Measurements from ENCODE around the gene E2F2. TPM values are rescaled to one million over a fixed set of nuclear protein-coding genes. Genes with fewer than 3 reads are reported as not detected.

Gene E2F2
- total and polyA plus RNA-seq, 2 of the 13 experiments (the other 11 are each of a cell fraction or from before 2014, with no cell fraction given): 0.65 to 6.6 TPM

- peak; percentile 98 for TF ChIP-seq PHF21A (CRISPR knock-in tag; IDR thresholded peaks at IDR 0.05)
- peak; percentile 62; the same call in 1 of the 2 replicates for TF ChIP-seq ZNF292 (CRISPR knock-in tag; IDR thresholded peaks at IDR 0.05; ENCODE audit: borderline replicate concordance, low read depth)
- TF ChIP-seq PHF8 (CRISPR knock-in tag; IDR thresholded peaks at IDR 0.05): peak; percentile 34; the same call in 1 of the 2 replicates
- TF ChIP-seq TFE3 (CRISPR knock-in tag; IDR thresholded peaks at IDR 0.05): peak; percentile 95
- TF ChIP-seq CERS6 (CRISPR knock-in tag; IDR thresholded peaks at IDR 0.05): no peak
- peak; percentile 60 for TF ChIP-seq NFYC (CRISPR knock-in tag; IDR thresholded peaks at IDR 0.05)
- TF ChIP-seq MTF2 (CRISPR knock-in tag; IDR thresholded peaks at IDR 0.05; ENCODE audit: borderline replicate concordance): no peak
- no peak for TF ChIP-seq ZNF367 (CRISPR knock-in tag; IDR thresholded peaks at IDR 0.05; ENCODE audit: borderline replicate concordance)
- no peak for TF ChIP-seq ZNF263 (CRISPR knock-in tag; IDR thresholded peaks at IDR 0.05)
- no peak; the same call in 1 of the 2 replicates for TF ChIP-seq CTCF (CRISPR knock-in tag; IDR thresholded peaks at IDR 0.05)
- peak; percentile 85; the same call in 1 of the 2 replicates for TF ChIP-seq SKIL (CRISPR knock-in tag; IDR thresholded peaks at IDR 0.05; ENCODE audit: borderline replicate concordance)
- peak; percentile 79 for TF ChIP-seq PITX1 (CRISPR knock-in tag; IDR thresholded peaks at IDR 0.05)
- TF ChIP-seq ZNF160 (CRISPR knock-in tag; IDR thresholded peaks at IDR 0.05): no peak
- TF ChIP-seq RORA (CRISPR knock-in tag; IDR thresholded peaks at IDR 0.05): no peak
- no peak for TF ChIP-seq ZIK1 (CRISPR knock-in tag; IDR thresholded peaks at IDR 0.05; ENCODE audit: borderline replicate concordance, low read depth)
- TF ChIP-seq ZNF282 (IDR thresholded peaks at IDR 0.05; ENCODE audit: partially characterized antibody): no peak
- peak; percentile 91; the same call in 1 of the 2 replicates for TF ChIP-seq THRA (CRISPR knock-in tag; IDR thresholded peaks at IDR 0.05; ENCODE audit: borderline replicate concordance)
- TF ChIP-seq CBX2 (IDR thresholded peaks at IDR 0.05; ENCODE audit: low read depth, low read length): no peak
- TF ChIP-seq CBX2 (CRISPR knock-in tag; IDR thresholded peaks at IDR 0.05; ENCODE audit: low read depth): no peak
- no peak for TF ChIP-seq CBFB (CRISPR knock-in tag; IDR thresholded peaks at IDR 0.05)
- no peak for TF ChIP-seq ISL2 (CRISPR knock-in tag; IDR thresholded peaks at IDR 0.05)
- TF ChIP-seq NR3C1 (CRISPR knock-in tag; IDR thresholded peaks at IDR 0.05): no peak
- no peak for TF ChIP-seq ADNP (CRISPR knock-in tag; IDR thresholded peaks at IDR 0.05)
Observed at GRCh38 chr1:23478896-23479665, 52.0 kb downstream of the E2F2 start (continued).

All from HepG2 (cell line).